ENCODE results near the gene VEGFB.

GRCh38 chr11:64262271-64263002 lies 28.1 kb downstream of the VEGFB start:
- TF ChIP-seq, protein P1, sequence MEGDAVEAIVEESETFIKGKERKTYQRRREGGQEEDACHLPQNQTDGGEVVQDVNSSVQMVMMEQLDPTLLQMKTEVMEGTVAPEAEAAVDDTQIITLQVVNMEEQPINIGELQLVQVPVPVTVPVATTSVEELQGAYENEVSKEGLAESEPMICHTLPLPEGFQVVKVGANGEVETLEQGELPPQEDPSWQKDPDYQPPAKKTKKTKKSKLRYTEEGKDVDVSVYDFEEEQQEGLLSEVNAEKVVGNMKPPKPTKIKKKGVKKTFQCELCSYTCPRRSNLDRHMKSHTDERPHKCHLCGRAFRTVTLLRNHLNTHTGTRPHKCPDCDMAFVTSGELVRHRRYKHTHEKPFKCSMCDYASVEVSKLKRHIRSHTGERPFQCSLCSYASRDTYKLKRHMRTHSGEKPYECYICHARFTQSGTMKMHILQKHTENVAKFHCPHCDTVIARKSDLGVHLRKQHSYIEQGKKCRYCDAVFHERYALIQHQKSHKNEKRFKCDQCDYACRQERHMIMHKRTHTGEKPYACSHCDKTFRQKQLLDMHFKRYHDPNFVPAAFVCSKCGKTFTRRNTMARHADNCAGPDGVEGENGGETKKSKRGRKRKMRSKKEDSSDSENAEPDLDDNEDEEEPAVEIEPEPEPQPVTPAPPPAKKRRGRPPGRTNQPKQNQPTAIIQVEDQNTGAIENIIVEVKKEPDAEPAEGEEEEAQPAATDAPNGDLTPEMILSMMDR (IDR thresholded peaks at IDR 0.05; ENCODE audit: borderline replicate concordance, extremely low read depth, low read length, poor library complexity, severe bottlenecking) = no peak
- no peak for TF ChIP-seq EZH2 (IDR thresholded peaks at IDR 0.05; ENCODE audit: borderline replicate concordance, low read depth, low read length, severe bottlenecking)

All from DND-41 (cell line).